Measurements from ENCODE around the gene APEH. TPM values are rescaled to one million over a fixed set of nuclear protein-coding genes. Genes with fewer than 3 reads are reported as not detected.

APEH gene
- total RNA-seq, 1 donor from 2014 or later: 150 TPM

GRCh38 chr3:49714728-49715550, 40.8 kb downstream of the APEH start:
- DNase-seq (ENCODE audit: low read depth, low spot score): no peak
- Mint-ChIP-seq H3K36me3 (ENCODE audit: low read depth) (peaks cover 4% of the 10 kb centered on the region), H3K27me3 (ENCODE audit: low read depth) (peaks cover 13% of the 10 kb centered on the region), H3K4me3 (peak overlapping the region; percentile 27), H3K27ac (ENCODE audit: unreplicated experiment) (peak overlapping the region; percentile 75), H3K9me3 (no peaks in the 10 kb centered on the region), H3K4me1 (peaks cover 16% of the 10 kb centered on the region)
- TF ChIP-seq CTCF (conservative IDR thresholded peaks at IDR 0.05): no peak

GRCh38 chr3:49715611-49716121, 41.5 kb downstream of the APEH start:
- no peak for TF ChIP-seq CTCF (conservative IDR thresholded peaks at IDR 0.05)
- peaks cover 4% of the 10 kb centered on the region for H3K36me3 Mint-ChIP-seq (ENCODE audit: low read depth)
- no peak overlapping the region for H3K4me3 Mint-ChIP-seq
- peaks cover 16% of the 10 kb centered on the region for H3K4me1 Mint-ChIP-seq
- DNase-seq (ENCODE audit: low read depth, low spot score): no peak
- no peaks in the 10 kb centered on the region for H3K9me3 Mint-ChIP-seq
- H3K27me3 Mint-ChIP-seq (ENCODE audit: low read depth): peaks cover 13% of the 10 kb centered on the region
- no peak overlapping the region for H3K27ac Mint-ChIP-seq (ENCODE audit: unreplicated experiment)

GRCh38 chr3:49716169-49716568, 42.0 kb downstream of the APEH start:
- Mint-ChIP-seq H3K4me3 (no peak overlapping the region), H3K36me3 (ENCODE audit: low read depth) (peaks cover 4% of the 10 kb centered on the region), H3K27ac (ENCODE audit: unreplicated experiment) (peak overlapping the region; percentile 43), H3K9me3 (no peaks in the 10 kb centered on the region), H3K4me1 (peaks cover 16% of the 10 kb centered on the region), H3K27me3 (ENCODE audit: low read depth) (peaks cover 12% of the 10 kb centered on the region)
- TF ChIP-seq CTCF (conservative IDR thresholded peaks at IDR 0.05): no peak
- DNase-seq (ENCODE audit: low read depth, low spot score): no peak

- DNase-seq (ENCODE audit: low read depth, low spot score): peak; percentile 1
Observed at GRCh38 chr3:49716691-49717210, 42.6 kb downstream of the APEH start.

More at GRCh38 chr3:49716691-49717210, 42.6 kb downstream of the APEH start:
- TF ChIP-seq CTCF (conservative IDR thresholded peaks at IDR 0.05): no peak
- peaks cover 16% of the 10 kb centered on the region for H3K4me1 Mint-ChIP-seq
- H3K27me3 Mint-ChIP-seq (ENCODE audit: low read depth): peaks cover 11% of the 10 kb centered on the region
- H3K4me3 Mint-ChIP-seq: no peak overlapping the region
- no peaks in the 10 kb centered on the region for H3K9me3 Mint-ChIP-seq
- peaks cover 4% of the 10 kb centered on the region for H3K36me3 Mint-ChIP-seq (ENCODE audit: low read depth)
- no peak overlapping the region for H3K27ac Mint-ChIP-seq (ENCODE audit: unreplicated experiment)

Measured in neural crest cell (in vitro differentiated cells).